K562 (cell line): Measurements from ENCODE around the gene TOMM6. TPM values are rescaled to one million over a fixed set of nuclear protein-coding genes. Genes with fewer than 3 reads are reported as not detected.
A peak's percentile ranks its signal among the peaks of the same experiment; 100 is the strongest.

Source experiments
- ATAC-seq: fragments of 200-7000 bp; cut with Tn5 transposase; 3 replicates; pipeline ENCODE4 v1.9.1; 2020; ENCODE audit warnings: moderate library complexity
- BruUV-seq: library from RNA; stranded (reverse); fragments of 400-500 nt; replicated peaks from 2 replicates; lab custom pipeline; 2021; lab: Mats Ljungman, UMichigan
- CTCF ChIA-PET: fragments of 300-600 bp; formaldehyde crosslinking; extraction: SDS; loops from one replicate; lab custom pipeline; 2021; ENCODE audit warnings: low intra/inter-chr PET ratio; lab: Yijun Ruan, JAX
- POLR2A ChIA-PET: fragments of 300-600, 350-650 bp; sonication (Branson Sonifier 250); formaldehyde crosslinking; extraction: SDS; loops from one replicate; lab custom pipeline; 2021; ENCODE audit warnings: antibody characterized with exemption, inconsistent platforms; lab: Yijun Ruan, JAX
- DNase-seq, 4 experiments: peaks; one replicate each; pipeline versions ENCODE4 v3.0.0 to v3.0.0-alpha.2; 2011 to 2018; ENCODE audit warnings: low spot score in 3 of 4, mixed read lengths in 3 of 4; ENCODE audit errors: extremely low read depth in 1 of 4
- FAIRE-seq: peaks from 2 replicates; lab custom pipeline; 2011; peaks lifted over from hg19 to GRCh38; lab: Jason Lieb, UNC
- H2AFZ ChIP-seq: 2 replicates; pipeline ENCODE4 v1.6.0; 2011; ENCODE audit warnings: low read depth, low read length, control low read depth, inconsistent platforms
- H3K27ac ChIP-seq: fragments of 200-600 bp; 3 replicates; pipeline ENCODE4 v1.8.0; 2011; ENCODE audit warnings: low read depth, mild to moderate bottlenecking, control low read depth, inconsistent platforms, low read length, moderate library complexity, mixed read lengths; ENCODE audit errors: extremely low read depth
- H3K27me3 ChIP-seq, 2 experiments: fragments of 300-600 bp in 1 of 2; 2 replicates in 1 of 2; 3 replicates in 1 of 2; pipeline versions ENCODE4 v1.6.0 to v1.8.0; 2011; ENCODE audit warnings: inconsistent platforms in 2 of 2, low read length in 2 of 2, mild to moderate bottlenecking in 1 of 2, mixed read lengths in 1 of 2, moderate library complexity in 1 of 2; ENCODE audit not compliant: control insufficient read depth in 2 of 2, insufficient read depth in 2 of 2
- H3K36me3 ChIP-seq: fragments of 300-600 bp; 3 replicates; pipeline ENCODE4 v1.8.0; 2011; ENCODE audit warnings: mild to moderate bottlenecking, low read length, inconsistent platforms; ENCODE audit not compliant: control insufficient read depth, insufficient read depth
- H3K4me1 ChIP-seq, 2 experiments: fragments of 200-600 bp in 1 of 2; replicated peaks in 1 of 2; 2 replicates in 1 of 2; 3 replicates in 1 of 2; pipeline versions ENCODE4 v1.5.1 to v1.8.0; 2011; ENCODE audit warnings: inconsistent platforms in 2 of 2, low read length in 2 of 2, mild to moderate bottlenecking in 1 of 2, mixed read lengths in 1 of 2, moderate library complexity in 1 of 2; ENCODE audit not compliant: control insufficient read depth in 2 of 2, insufficient read depth in 2 of 2
- H3K4me2 ChIP-seq: 2 replicates; pipeline ENCODE4 v1.6.1; 2011; ENCODE audit warnings: low read length, control low read depth, inconsistent platforms, mixed read lengths; ENCODE audit not compliant: insufficient read depth
- H3K4me3 ChIP-seq: fragments of 200-600 bp; sonication (generic), shearing (Covaris generic); 2 replicates; pipeline ENCODE4 v1.5.1; 2016; ENCODE audit warnings: control low read depth, inconsistent platforms
- H3K79me2 ChIP-seq: fragments of 200-600 bp; 3 replicates; pipeline ENCODE4 v1.8.0; 2011; ENCODE audit warnings: low read length, inconsistent platforms; ENCODE audit not compliant: control insufficient read depth, insufficient read depth
- H3K9ac ChIP-seq, 2 experiments: 2 replicates each; pipeline versions ENCODE4 v1.6.0 to v1.6.1; 2011; ENCODE audit warnings: low read depth in 2 of 2, low read length in 2 of 2, control low read depth in 1 of 2, inconsistent platforms in 1 of 2, mild to moderate bottlenecking in 1 of 2, mixed read lengths in 1 of 2; ENCODE audit not compliant: insufficient read depth in 1 of 2
- H3K9me1 ChIP-seq: one replicate; pipeline ENCODE4 v1.6.0; 2011; ENCODE audit warnings: inconsistent platforms, mild to moderate bottlenecking, low read length, moderate library complexity; ENCODE audit not compliant: control insufficient read depth, insufficient read depth
- H3K9me3 ChIP-seq: replicated peaks from 2 replicates; pipeline ENCODE4 v1.5.1; 2011; ENCODE audit warnings: low read depth, low read length, inconsistent platforms; ENCODE audit not compliant: control insufficient read depth, insufficient read depth
- H4K20me1 ChIP-seq: replicated peaks from 2 replicates; pipeline ENCODE4 v1.6.1; 2011; ENCODE audit warnings: low read length, inconsistent platforms, mixed read lengths; ENCODE audit not compliant: control insufficient read depth, insufficient read depth
- SMAD1 ChIP-seq: fragments of 150-350 bp; IDR thresholded peaks from 2 replicates; pipeline ENCODE4 v1.6.1; 2014; ENCODE audit warnings: low read length, low read depth; ENCODE audit not compliant: partially characterized antibody
- ZNF263 ChIP-seq: sonication (generic); formaldehyde crosslinking; IDR thresholded peaks from 2 replicates; pipeline ENCODE4 v1.8.0; 2022; ENCODE audit warnings: mild to moderate bottlenecking, missing genetic modification reagents, borderline replicate concordance
- ZSCAN29 ChIP-seq: fragments of 450-650 bp; IDR thresholded peaks from 2 replicates; pipeline ENCODE4 v1.6.1; 2017
- WGBS: fragments of 100-300 bp; shearing (Covaris generic); methylation state at CpG from one replicate; pipeline ENCODE4 v1.1.6; 2016; ENCODE audit warnings: low coverage, mixed read lengths; ENCODE audit not compliant: insufficient coverage; ENCODE audit errors: missing lambda C conversion rate; 5-methylcytosine and 5-hydroxymethylcytosine counted together
- in situ Hi-C: fragments of 300-500 bp; cut with MboI; formaldehyde crosslinking; loops from 4 replicates; pipeline ENCODE4 v1.15.0; 2018; ENCODE audit warnings: inconsistent platforms, mixed read lengths
- intact Hi-C: fragments of 100-400 bp; cut with micrococcal nuclease; formaldehyde crosslinking; loops from 2 replicates; pipeline ENCODE4 v1.14.2; 2022
- polyA plus RNA-seq, 8 experiments: library from polyadenylated mRNA; depleted of rRNA in 4 of 8; stranded (reverse) in 5 of 8; unstranded in 3 of 8; fragments of >200 nt; fragmentation: Nextera tagmentation in 2 of 8; fragmentation: Illumina TruSeq in 1 of 8; extraction: Ambion mirVana in 2 of 8; extraction: Trizol in 1 of 8; gene quantifications; 2 replicates each; pipeline versions ENCODE4 v1.2.1 to v1.2.3, GENCODE V29; 2011 to 2014; ENCODE audit warnings: inconsistent platforms in 1 of 8, missing spikeins in 1 of 8
- total RNA-seq, 7 experiments: library from RNA; depleted of rRNA in 6 of 7; stranded (reverse); fragments of >200 nt in 6 of 7; fragmentation: Illumina TruSeq in 2 of 7; extraction: Trizol in 2 of 7; gene quantifications; 2 replicates each; pipeline versions ENCODE4 v1.2.1 to v1.2.3, GENCODE V29; 2011 to 2021; ENCODE audit warnings: low replicate concordance in 1 of 7
- TF ChIP-seq, protein P1 (sequence below), 2 experiments: fragments of 450-650 bp in 1 of 2; sonication (generic) in 1 of 2; formaldehyde crosslinking in 1 of 2; IDR thresholded peaks in 1 of 2; conservative IDR thresholded peaks in 1 of 2; 2 replicates each; pipeline versions ENCODE4 v1.6.1 to v1.8.1; 2016 to 2023; ENCODE audit warnings: mild to moderate bottlenecking in 2 of 2, moderate library complexity in 2 of 2, inconsistent platforms in 1 of 2, missing genetic modification reagents in 1 of 2
- TF ChIP-seq, protein P2 (sequence below), 2 experiments: IDR thresholded peaks; 2 replicates each; pipeline ENCODE4 v1.6.1; 2012; ENCODE audit warnings: improper control_type of control experiment in 2 of 2, low read depth in 2 of 2, low read length in 2 of 2, borderline replicate concordance in 1 of 2
- TF ChIP-seq, protein P3 (sequence below): fragments of 450-650 bp; IDR thresholded peaks from 2 replicates; pipeline ENCODE4 v1.6.1; 2018; ENCODE audit warnings: mild to moderate bottlenecking, low read depth; ENCODE audit not compliant: partially characterized antibody
- TF ChIP-seq, protein P4 (sequence below): fragments of 250-450 bp; sonication (Bioruptor Pico); IDR thresholded peaks from 2 replicates; pipeline ENCODE4 v1.5.0; 2021
- TF ChIP-seq, protein P5 (sequence below): fragments of 450-650 bp; formaldehyde crosslinking; IDR thresholded peaks from 2 replicates; pipeline ENCODE4 v1.4.0; 2020; ENCODE audit warnings: mild to moderate bottlenecking, mixed read lengths

Gene TOMM6
- total and polyA plus RNA-seq, 9 of the 15 experiments (the other 6 are each of a cell fraction or from before 2014, with no cell fraction given) = 380 to 2,097 (median 1,065) TPM

DNA sequence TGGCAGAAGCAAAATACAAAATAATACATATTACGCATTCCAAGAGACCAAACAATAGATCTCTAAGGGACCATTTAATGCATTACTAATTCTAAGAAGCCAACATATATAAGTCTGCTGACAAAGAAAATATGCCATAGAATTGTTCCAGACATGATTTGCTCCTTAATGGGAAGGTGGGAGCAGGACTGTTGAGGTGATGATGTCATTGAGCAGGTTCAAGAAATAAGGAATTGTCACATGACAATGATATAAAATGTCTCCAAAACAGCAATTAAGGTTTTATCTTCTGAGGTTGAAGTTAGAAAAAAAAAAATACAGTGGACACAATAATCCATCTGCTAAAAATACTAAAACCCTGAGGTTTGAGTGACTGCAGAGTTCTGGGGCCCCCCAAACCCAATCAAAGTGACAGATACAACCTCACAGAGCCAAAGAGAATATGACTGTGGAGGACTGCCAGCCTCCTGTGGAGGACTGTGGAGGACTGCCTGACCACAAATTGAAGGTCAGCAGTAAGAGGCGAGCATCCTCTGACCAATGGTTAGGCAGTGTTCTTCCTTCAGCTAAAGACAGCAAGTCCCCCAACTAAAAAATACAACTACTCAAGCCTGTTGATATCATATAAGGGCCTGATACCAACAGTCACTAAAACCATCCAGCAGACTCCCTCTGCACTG lies 39.0 kb downstream of the TOMM6 start:
- POLR2A ChIA-PET = no interaction called here
- FAIRE-seq (peak; percentile 6), ATAC-seq (no peak; the same call in 2 of the 3 replicates), DNase-seq (no peak)
- Histone ChIP-seq H3K4me1 (peaks cover 0 to 6% of the 10 kb centered on the region in 2 experiments; a peak in 3 of 5 replicates), H3K36me3 (no peaks in the 10 kb centered on the region), H3K27me3 (no peaks in the 10 kb centered on the region), H3K4me3 (no peak overlapping the region), H3K79me2 (no peaks in the 10 kb centered on the region), H3K9me1 (no peaks in the 10 kb centered on the region), H3K9me3 (no peaks in the 10 kb centered on the region), H3K9ac (no peak overlapping the region), H3K4me2 (no peak overlapping the region), H2AFZ (no peak overlapping the region), H4K20me1 (no peaks in the 10 kb centered on the region), H3K27ac (no peak overlapping the region)
- in situ Hi-C loops = no loop called here
- 71% methylated on average over 2 of the region's 2 CpGs for WGBS
- intact Hi-C loops = no loop called here
- CTCF ChIA-PET = no interaction called here
- TF ChIP-seq, protein P1, sequence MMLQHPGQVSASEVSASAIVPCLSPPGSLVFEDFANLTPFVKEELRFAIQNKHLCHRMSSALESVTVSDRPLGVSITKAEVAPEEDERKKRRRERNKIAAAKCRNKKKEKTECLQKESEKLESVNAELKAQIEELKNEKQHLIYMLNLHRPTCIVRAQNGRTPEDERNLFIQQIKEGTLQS (IDR thresholded peaks at IDR 0.05) = peak; percentile 62
- TF ChIP-seq, protein P1 (CRISPR knock-in tag; conservative IDR thresholded peaks at IDR 0.05) = no peak
- TF ChIP-seq, protein P2, sequence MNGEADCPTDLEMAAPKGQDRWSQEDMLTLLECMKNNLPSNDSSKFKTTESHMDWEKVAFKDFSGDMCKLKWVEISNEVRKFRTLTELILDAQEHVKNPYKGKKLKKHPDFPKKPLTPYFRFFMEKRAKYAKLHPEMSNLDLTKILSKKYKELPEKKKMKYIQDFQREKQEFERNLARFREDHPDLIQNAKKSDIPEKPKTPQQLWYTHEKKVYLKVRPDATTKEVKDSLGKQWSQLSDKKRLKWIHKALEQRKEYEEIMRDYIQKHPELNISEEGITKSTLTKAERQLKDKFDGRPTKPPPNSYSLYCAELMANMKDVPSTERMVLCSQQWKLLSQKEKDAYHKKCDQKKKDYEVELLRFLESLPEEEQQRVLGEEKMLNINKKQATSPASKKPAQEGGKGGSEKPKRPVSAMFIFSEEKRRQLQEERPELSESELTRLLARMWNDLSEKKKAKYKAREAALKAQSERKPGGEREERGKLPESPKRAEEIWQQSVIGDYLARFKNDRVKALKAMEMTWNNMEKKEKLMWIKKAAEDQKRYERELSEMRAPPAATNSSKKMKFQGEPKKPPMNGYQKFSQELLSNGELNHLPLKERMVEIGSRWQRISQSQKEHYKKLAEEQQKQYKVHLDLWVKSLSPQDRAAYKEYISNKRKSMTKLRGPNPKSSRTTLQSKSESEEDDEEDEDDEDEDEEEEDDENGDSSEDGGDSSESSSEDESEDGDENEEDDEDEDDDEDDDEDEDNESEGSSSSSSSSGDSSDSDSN (IDR thresholded peaks at IDR 0.05; ENCODE audit: borderline replicate concordance in 1 of 2, low read depth in 2 of 2, low read length in 2 of 2) = no peak
- TF ChIP-seq ZSCAN29 (no peak), SMAD1 (no peak), ZNF263 (CRISPR knock-in tag) (peak; percentile 87)
- TF ChIP-seq, protein P3, sequence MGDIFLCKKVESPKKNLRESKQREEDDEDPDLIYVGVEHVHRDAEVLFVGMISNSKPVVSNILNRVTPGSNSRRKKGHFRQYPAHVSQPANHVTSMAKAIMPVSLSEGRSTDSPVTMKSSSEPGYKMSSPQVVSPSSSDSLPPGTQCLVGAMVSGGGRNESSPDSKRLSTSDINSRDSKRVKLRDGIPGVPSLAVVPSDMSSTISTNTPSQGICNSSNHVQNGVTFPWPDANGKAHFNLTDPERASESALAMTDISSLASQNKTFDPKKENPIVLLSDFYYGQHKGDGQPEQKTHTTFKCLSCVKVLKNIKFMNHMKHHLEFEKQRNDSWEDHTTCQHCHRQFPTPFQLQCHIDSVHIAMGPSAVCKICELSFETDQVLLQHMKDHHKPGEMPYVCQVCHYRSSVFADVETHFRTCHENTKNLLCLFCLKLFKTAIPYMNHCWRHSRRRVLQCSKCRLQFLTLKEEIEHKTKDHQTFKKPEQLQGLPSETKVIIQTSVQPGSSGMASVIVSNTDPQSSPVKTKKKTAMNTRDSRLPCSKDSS = no peak
- TF ChIP-seq, protein P4, sequence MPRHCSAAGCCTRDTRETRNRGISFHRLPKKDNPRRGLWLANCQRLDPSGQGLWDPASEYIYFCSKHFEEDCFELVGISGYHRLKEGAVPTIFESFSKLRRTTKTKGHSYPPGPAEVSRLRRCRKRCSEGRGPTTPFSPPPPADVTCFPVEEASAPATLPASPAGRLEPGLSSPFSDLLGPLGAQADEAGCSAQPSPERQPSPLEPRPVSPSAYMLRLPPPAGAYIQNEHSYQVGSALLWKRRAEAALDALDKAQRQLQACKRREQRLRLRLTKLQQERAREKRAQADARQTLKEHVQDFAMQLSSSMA (CRISPR knock-in tag) = no peak
- TF ChIP-seq, protein P5, sequence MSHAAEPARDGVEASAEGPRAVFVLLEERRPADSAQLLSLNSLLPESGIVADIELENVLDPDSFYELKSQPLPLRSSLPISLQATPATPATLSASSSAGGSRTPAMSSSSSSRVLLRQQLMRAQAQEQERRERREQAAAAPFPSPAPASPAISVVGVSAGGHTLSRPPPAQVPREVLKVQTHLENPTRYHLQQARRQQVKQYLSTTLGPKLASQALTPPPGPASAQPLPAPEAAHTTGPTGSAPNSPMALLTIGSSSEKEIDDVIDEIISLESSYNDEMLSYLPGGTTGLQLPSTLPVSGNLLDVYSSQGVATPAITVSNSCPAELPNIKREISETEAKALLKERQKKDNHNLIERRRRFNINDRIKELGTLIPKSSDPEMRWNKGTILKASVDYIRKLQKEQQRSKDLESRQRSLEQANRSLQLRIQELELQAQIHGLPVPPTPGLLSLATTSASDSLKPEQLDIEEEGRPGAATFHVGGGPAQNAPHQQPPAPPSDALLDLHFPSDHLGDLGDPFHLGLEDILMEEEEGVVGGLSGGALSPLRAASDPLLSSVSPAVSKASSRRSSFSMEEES (CRISPR knock-in tag) = peak; percentile 34
- BruUV-seq = no TSS peak
